Mucosa of descending colon (tissue), 3 donors: Measurements from ENCODE around the gene NDC80. TPM values are rescaled to one million over a fixed set of nuclear protein-coding genes. Genes with fewer than 3 reads are reported as not detected.

ENCODE experiments used
- ATAC-seq: fragments of 200-7000 bp; cut with Tn5 transposase; one replicate; pipeline ENCODE4 v1.9.1; 2020; ENCODE audit warnings: mild to moderate bottlenecking, moderate library complexity
- DNase-seq, 3 donors: peaks; one replicate each; pipeline ENCODE4 v3.0.0-alpha.2; 2020
- H3K36me3 ChIP-seq: fragments of 200-600 bp; one replicate; pipeline ENCODE4 v1.8.0; 2021; ENCODE audit warnings: low read depth, mild to moderate bottlenecking
- H3K4me1 ChIP-seq: fragments of 200-600 bp; one replicate; pipeline ENCODE4 v1.8.0; 2021; ENCODE audit warnings: low read depth, mild to moderate bottlenecking
- H3K4me3 ChIP-seq: fragments of 200-600 bp; one replicate; pipeline ENCODE4 v1.8.0; 2021; ENCODE audit warnings: mild to moderate bottlenecking
- H3K9me3 ChIP-seq: fragments of 200-600 bp; one replicate; pipeline ENCODE4 v1.8.0; 2021; ENCODE audit warnings: mild to moderate bottlenecking
- intact Hi-C, 2 donors: fragments of 100-400 bp; cut with DNase I in 1 of 2; cut with micrococcal nuclease in 1 of 2; formaldehyde crosslinking; loops; one replicate each; pipeline versions ENCODE4 v1.11.0 to v1.11.1; 2022; cut with DNase I, micrococcal nuclease
- total RNA-seq, 3 donors: library from RNA; stranded (reverse); fragmentation: NEBNext Ultra II Directional in 2 of 3; extraction: Animal tissue kit (Norgen Biotek cat#: 25700) in 2 of 3; gene quantifications; one replicate each; pipeline versions ENCODE4 v1.2.1 to v1.2.4, GENCODE V29; 2021 to 2023
- TF ChIP-seq, protein P1 (sequence below): fragments of 200-600 bp; IDR thresholded peaks from one replicate; pipeline ENCODE4 v1.8.0; 2022; ENCODE audit warnings: antibody characterized with exemption, mild to moderate bottlenecking
- donor health status: DM: no; HTN: no; CAD: no; lungs with moderate emphysema.
- donor health status: DM: no; HTN: no; CAD: no.
- donor health status: DM: no; HTN: yes; CAD: no.

Gene NDC80
- total RNA-seq, 3 donors from 2014 or later, result 1.5 to 11.6 (median 3.1) TPM

DNA sequence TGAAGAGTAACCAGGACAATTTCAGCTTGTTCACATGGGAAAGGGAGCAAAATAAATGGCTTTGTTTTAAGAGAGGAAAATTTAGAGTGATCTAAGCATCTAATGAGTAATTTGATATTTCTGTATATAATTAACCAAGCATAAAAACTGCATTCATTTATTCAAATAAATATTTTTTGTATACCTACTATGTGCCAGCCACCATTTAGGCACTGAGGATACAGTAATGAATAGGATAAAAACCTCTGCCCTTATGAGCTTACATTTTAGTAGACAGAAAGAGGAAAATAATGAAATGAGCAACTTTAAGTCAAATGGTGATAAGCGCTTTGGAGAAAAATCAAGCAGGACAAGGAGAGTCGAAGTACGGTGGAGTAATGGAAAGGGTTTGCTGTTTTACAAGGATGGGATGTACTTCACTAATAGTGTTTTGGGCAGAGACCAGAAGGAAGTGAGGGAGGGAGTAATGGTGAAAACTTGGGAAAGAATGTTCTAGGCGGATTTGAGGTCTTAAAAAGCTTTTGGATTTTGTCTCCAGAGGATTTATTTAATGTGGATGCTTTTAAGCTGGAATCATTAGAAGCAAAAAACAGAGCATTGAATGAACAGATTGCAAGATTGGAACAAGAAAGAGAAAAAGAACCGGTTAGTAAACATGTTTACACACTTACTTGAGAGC lies 17.4 kb downstream of the NDC80 start:
- ATAC-seq (no peak), DNase-seq (no peak)
- TF ChIP-seq, protein P1, sequence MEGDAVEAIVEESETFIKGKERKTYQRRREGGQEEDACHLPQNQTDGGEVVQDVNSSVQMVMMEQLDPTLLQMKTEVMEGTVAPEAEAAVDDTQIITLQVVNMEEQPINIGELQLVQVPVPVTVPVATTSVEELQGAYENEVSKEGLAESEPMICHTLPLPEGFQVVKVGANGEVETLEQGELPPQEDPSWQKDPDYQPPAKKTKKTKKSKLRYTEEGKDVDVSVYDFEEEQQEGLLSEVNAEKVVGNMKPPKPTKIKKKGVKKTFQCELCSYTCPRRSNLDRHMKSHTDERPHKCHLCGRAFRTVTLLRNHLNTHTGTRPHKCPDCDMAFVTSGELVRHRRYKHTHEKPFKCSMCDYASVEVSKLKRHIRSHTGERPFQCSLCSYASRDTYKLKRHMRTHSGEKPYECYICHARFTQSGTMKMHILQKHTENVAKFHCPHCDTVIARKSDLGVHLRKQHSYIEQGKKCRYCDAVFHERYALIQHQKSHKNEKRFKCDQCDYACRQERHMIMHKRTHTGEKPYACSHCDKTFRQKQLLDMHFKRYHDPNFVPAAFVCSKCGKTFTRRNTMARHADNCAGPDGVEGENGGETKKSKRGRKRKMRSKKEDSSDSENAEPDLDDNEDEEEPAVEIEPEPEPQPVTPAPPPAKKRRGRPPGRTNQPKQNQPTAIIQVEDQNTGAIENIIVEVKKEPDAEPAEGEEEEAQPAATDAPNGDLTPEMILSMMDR, result no peak
- intact Hi-C loops, result no loop called here
- Histone ChIP-seq H3K4me1 (no peaks in the 10 kb centered on the region), H3K4me3 (no peak overlapping the region), H3K9me3 (no peaks in the 10 kb centered on the region), H3K36me3 (no peaks in the 10 kb centered on the region)

DNA sequence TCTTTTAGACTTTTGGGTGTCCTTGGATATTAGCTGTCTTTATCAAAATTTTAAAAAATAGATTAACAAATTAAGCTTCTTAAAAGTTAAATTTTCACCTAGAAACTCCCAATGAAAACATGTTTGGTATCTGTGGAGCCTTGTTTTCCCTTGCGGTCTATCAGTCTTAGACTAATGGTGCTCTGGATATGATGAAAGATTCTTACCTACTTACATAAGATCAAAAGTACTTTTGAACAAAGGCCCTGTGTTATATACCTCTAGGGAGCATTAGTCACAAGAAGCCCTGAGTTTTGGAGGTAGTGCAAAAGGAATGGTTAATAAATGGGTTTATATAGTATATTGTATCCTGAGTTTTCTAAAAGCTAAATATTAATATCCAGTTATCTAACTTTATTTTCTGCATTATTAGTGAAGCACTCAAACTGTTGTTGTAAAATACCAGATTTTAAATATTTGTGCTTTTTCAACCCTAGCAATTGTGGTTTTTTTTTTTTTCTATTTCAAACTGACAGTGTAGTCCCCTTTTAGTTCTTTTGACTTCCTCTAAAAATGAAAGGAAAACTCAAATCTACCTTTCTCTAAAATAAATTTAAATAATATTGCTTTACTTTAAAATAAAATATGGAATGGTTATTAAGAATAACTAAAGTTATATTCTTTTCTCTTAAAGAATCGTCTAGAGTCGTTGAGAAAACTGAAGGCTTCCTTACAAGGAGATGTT lies 18.1 kb downstream of the NDC80 start:
- DNase-seq (no peak), ATAC-seq (no peak)
- H3K9me3 ChIP-seq, result no peaks in the 10 kb centered on the region
- no peaks in the 10 kb centered on the region for H3K36me3 ChIP-seq
- intact Hi-C loops, result no loop called here
- TF ChIP-seq, protein P1, result no peak
- H3K4me1 ChIP-seq, result no peaks in the 10 kb centered on the region
- H3K4me3 ChIP-seq, result no peak overlapping the region

DNA sequence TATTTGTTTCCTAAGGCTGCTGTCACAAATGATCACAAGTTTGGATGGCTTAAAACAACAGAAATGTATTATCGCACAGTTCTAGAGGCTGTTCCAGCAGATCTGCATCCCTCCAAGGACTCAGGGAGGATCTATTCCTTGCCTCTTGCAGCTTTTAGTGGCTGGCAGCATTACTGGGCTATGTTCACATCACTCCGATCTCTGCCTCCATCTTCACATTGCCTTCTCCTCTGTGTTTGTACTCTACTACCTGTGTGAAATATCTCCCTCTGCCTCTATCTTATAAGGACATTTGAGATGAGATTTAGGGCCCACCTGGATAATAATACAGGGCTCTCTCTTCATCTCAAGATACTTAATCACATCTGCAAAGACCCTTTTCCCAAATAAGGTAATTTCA lies 18.9 kb downstream of the NDC80 start:
- no peaks in the 10 kb centered on the region for H3K9me3 ChIP-seq
- no peak overlapping the region for H3K4me3 ChIP-seq
- intact Hi-C loops, result no loop called here
- TF ChIP-seq, protein P1, result no peak
- DNase-seq, result no peak
- no peaks in the 10 kb centered on the region for H3K36me3 ChIP-seq
- ATAC-seq, result no peak
- no peaks in the 10 kb centered on the region for H3K4me1 ChIP-seq

DNA sequence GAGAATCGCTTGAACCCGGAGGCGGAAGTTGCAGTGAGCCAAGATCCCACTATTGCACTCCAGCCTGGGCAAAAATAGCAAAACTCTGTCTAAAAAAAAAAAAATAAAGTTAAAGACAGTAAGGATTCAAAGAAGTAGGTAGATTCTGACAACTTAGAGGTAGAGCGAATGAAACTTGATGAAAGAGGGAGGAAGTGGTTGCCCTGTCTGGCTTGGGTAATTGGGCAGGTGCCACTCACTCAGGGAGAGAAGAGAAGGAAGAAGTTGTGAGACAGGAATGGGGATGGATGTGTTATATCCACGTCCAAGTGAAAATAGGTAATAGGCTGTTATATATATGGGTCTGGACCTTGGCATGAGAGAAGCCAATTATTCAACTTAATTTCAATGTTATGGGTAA lies 26.3 kb downstream of the NDC80 start:
- H3K4me3 ChIP-seq, result no peak overlapping the region
- intact Hi-C loops, result no loop called here

DNA sequence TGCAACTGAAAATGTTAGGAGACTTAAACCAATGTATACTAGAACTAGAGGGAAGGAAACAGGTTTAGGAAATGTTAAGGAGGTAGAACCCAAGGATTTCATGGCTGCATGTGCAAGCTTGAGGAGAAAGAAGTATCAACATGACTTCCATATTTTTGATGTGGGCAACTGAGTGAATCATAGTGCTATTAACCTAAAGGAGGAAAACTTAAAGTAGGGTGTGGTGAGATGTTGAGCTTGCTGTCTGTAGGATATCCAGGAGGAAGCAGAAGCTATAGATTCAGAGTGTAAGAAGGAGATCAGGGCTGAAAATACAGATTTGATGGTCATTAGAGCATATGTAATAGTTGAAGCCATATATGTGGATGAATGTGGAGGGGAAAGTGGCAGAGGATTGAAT lies 31.5 kb downstream of the NDC80 start:
- DNase-seq (no peak), ATAC-seq (peak; percentile 71)
- Histone ChIP-seq H3K36me3 (no peaks in the 10 kb centered on the region), H3K9me3 (no peaks in the 10 kb centered on the region), H3K4me3 (no peak overlapping the region), H3K4me1 (no peaks in the 10 kb centered on the region)
- TF ChIP-seq, protein P1, result no peak
- intact Hi-C loops, result no loop called here

More for the DNA sequence above, 26.3 kb downstream of the NDC80 start:
- H3K4me1 ChIP-seq, result no peaks in the 10 kb centered on the region
- no peaks in the 10 kb centered on the region for H3K9me3 ChIP-seq
- ATAC-seq (no peak), DNase-seq (no peak)
- H3K36me3 ChIP-seq, result no peaks in the 10 kb centered on the region
- TF ChIP-seq, protein P1, result no peak
